HEK293 (cell line): Measurements from ENCODE around the gene KCNJ15.

Experiments used
- CTCF ChIP-seq: fragments of 450-650 bp; formaldehyde crosslinking; IDR thresholded peaks from 2 replicates; pipeline ENCODE4 v1.5.1; 2016; ENCODE audit warnings: missing biosample characterization, missing genetic modification characterization
- GLI2 ChIP-seq: fragments of 450-650 bp; formaldehyde crosslinking; IDR thresholded peaks from 2 replicates; pipeline ENCODE4; 2017; ENCODE audit warnings: missing biosample characterization, missing genetic modification characterization, low read depth, borderline replicate concordance
- SP2 ChIP-seq: fragments of 450-650 bp; formaldehyde crosslinking; IDR thresholded peaks from 2 replicates; pipeline ENCODE4 v1.5.1; 2016; ENCODE audit warnings: missing biosample characterization, missing genetic modification characterization
- SP3 ChIP-seq: fragments of 450-650 bp; formaldehyde crosslinking; IDR thresholded peaks from 2 replicates; pipeline ENCODE4 v1.5.1; 2016; ENCODE audit warnings: missing biosample characterization, missing genetic modification characterization
- WT1 ChIP-seq: fragments of 450-650 bp; formaldehyde crosslinking; IDR thresholded peaks from 2 replicates; pipeline ENCODE4 v1.5.1; 2016; ENCODE audit warnings: missing biosample characterization, missing genetic modification characterization
- ZBTB11 ChIP-seq: fragments of 450-650 bp; formaldehyde crosslinking; conservative IDR thresholded peaks from 2 replicates; pipeline ENCODE4 v1.5.1; 2016; ENCODE audit warnings: low read depth, missing biosample characterization, missing genetic modification characterization
- ZBTB21 ChIP-seq: fragments of 450-650 bp; formaldehyde crosslinking; IDR thresholded peaks from 2 replicates; pipeline ENCODE4 v1.5.1; 2017; ENCODE audit warnings: missing biosample characterization, missing genetic modification characterization
- ZNF157 ChIP-seq: fragments of 450-650 bp; formaldehyde crosslinking; IDR thresholded peaks from 2 replicates; pipeline ENCODE4 v1.5.1; 2016; ENCODE audit warnings: missing biosample characterization, missing genetic modification characterization
- ZNF184 ChIP-seq: fragments of 450-650 bp; IDR thresholded peaks from 2 replicates; pipeline ENCODE4 v1.5.1; 2018; ENCODE audit warnings: missing biosample characterization, mild to moderate bottlenecking, missing genetic modification characterization
- ZNF2 ChIP-seq: fragments of 450-650 bp; formaldehyde crosslinking; IDR thresholded peaks from 2 replicates; pipeline ENCODE4 v1.5.1; 2016; ENCODE audit warnings: missing biosample characterization, missing genetic modification characterization
- ZNF221 ChIP-seq: fragments of 450-650 bp; formaldehyde crosslinking; IDR thresholded peaks from 2 replicates; pipeline ENCODE4 v1.5.1; 2017; ENCODE audit warnings: missing biosample characterization, missing genetic modification characterization, borderline replicate concordance
- ZNF24 ChIP-seq: fragments of 450-650 bp; formaldehyde crosslinking; IDR thresholded peaks from 2 replicates; pipeline ENCODE4 v1.5.1; 2016; ENCODE audit warnings: missing biosample characterization, missing genetic modification characterization
- ZNF280C ChIP-seq: fragments of 450-650 bp; formaldehyde crosslinking; IDR thresholded peaks from 2 replicates; pipeline ENCODE4 v1.5.1; 2016; ENCODE audit warnings: missing biosample characterization, missing genetic modification characterization
- ZNF311 ChIP-seq: fragments of 450-650 bp; formaldehyde crosslinking; IDR thresholded peaks from 2 replicates; pipeline ENCODE4 v1.5.1; 2017; ENCODE audit warnings: missing biosample characterization, missing genetic modification characterization, borderline replicate concordance
- ZNF366 ChIP-seq: fragments of 450-650 bp; formaldehyde crosslinking; conservative IDR thresholded peaks from 2 replicates; pipeline ENCODE4 v1.5.1; 2016; ENCODE audit warnings: missing biosample characterization, missing genetic modification characterization
- ZNF423 ChIP-seq: fragments of 450-650 bp; formaldehyde crosslinking; IDR thresholded peaks from 2 replicates; pipeline ENCODE4 v1.5.1; 2016; ENCODE audit warnings: missing biosample characterization, missing genetic modification characterization
- ZNF555 ChIP-seq: fragments of 450-650 bp; formaldehyde crosslinking; conservative IDR thresholded peaks from 2 replicates; pipeline ENCODE4 v1.5.1; 2017; ENCODE audit warnings: missing biosample characterization, mild to moderate bottlenecking, missing genetic modification characterization, inconsistent platforms
- ZNF558 ChIP-seq: fragments of 450-650 bp; formaldehyde crosslinking; IDR thresholded peaks from 2 replicates; pipeline ENCODE4 v1.5.1; 2016; ENCODE audit warnings: missing biosample characterization, missing genetic modification characterization
- ZNF629 ChIP-seq: fragments of 450-650 bp; formaldehyde crosslinking; IDR thresholded peaks from 2 replicates; pipeline ENCODE4 v1.5.1; 2017; ENCODE audit warnings: missing biosample characterization, missing genetic modification characterization
- ZNF785 ChIP-seq: fragments of 450-650 bp; formaldehyde crosslinking; IDR thresholded peaks from 2 replicates; pipeline ENCODE4 v1.5.1; 2016; ENCODE audit warnings: missing biosample characterization, missing genetic modification characterization
- ZNF792 ChIP-seq: fragments of 450-650 bp; formaldehyde crosslinking; IDR thresholded peaks from 2 replicates; pipeline ENCODE4 v1.5.1; 2016; ENCODE audit warnings: missing biosample characterization, missing genetic modification characterization
- ZSCAN4 ChIP-seq: fragments of 450-650 bp; formaldehyde crosslinking; IDR thresholded peaks from 2 replicates; pipeline ENCODE4 v1.5.1; 2017; ENCODE audit warnings: missing biosample characterization, missing genetic modification characterization
- TF ChIP-seq, protein P1 (sequence below): fragments of 450-650 bp; formaldehyde crosslinking; IDR thresholded peaks from 2 replicates; pipeline ENCODE4 v1.5.1; 2016; ENCODE audit warnings: missing biosample characterization, missing genetic modification characterization
- TF ChIP-seq, protein P2 (sequence below): fragments of 450-650 bp; formaldehyde crosslinking; IDR thresholded peaks from 2 replicates; pipeline ENCODE4 v1.5.1; 2016; ENCODE audit warnings: missing biosample characterization, missing genetic modification characterization
- TF ChIP-seq, protein P3 (sequence below): fragments of 450-650 bp; formaldehyde crosslinking; IDR thresholded peaks from 2 replicates; pipeline ENCODE4 v1.5.1; 2016; ENCODE audit warnings: missing biosample characterization, missing genetic modification characterization

KCNJ15 gene

DNA sequence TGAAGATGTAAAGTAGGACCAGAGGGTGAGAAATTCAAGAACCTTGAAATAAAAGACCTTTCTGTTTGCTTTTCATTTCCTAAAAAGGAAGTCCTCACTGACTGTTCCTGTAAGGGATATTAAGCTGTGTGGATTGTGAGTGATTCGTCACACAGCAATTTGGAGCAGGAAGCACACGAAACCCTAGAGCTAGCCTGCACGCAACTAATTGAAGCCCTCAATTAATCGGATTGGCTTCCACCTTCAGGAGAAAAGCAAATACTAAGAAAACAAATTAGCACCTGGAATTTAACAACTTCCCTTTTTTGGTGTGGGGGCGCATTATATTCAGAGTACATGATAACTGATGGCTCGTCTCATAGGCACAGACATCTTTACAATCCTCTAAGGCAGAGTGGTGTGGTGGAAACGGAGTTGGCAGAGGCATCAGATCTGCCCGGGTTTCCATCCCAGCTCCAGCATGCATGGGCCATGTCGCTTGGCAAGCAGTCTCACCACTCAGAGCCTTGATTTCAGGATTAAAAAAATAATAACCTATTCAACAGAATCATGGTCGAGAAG, 95.2 kb downstream of the KCNJ15 start (continued):
- TF ChIP-seq, protein P1, sequence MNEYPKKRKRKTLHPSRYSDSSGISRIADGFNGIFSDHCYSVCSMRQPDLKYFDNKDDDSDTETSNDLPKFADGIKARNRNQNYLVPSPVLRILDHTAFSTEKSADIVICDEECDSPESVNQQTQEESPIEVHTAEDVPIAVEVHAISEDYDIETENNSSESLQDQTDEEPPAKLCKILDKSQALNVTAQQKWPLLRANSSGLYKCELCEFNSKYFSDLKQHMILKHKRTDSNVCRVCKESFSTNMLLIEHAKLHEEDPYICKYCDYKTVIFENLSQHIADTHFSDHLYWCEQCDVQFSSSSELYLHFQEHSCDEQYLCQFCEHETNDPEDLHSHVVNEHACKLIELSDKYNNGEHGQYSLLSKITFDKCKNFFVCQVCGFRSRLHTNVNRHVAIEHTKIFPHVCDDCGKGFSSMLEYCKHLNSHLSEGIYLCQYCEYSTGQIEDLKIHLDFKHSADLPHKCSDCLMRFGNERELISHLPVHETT (tag by site-specific recombination), result peak; percentile 11; the same call in 1 of the 2 replicates
- TF ChIP-seq ZNF311 (tag by site-specific recombination) (no peak), ZNF555 (no peak), ZNF629 (tag by site-specific recombination) (peak; percentile 70), ZNF280C (no peak), SP3 (tag by site-specific recombination) (0 out of 2 replicates have a peak, but pooled peaks have one; percentile 7), ZNF558 (tag by site-specific recombination) (no peak), WT1 (tag by site-specific recombination) (peak; percentile 91), ZNF2 (tag by site-specific recombination) (no peak), ZBTB21 (no peak), ZNF184 (tag by site-specific recombination) (peak; percentile 86), ZSCAN4 (tag by site-specific recombination) (no peak), GLI2 (tag by site-specific recombination) (no peak), ZNF785 (tag by site-specific recombination) (no peak), ZBTB11 (tag by site-specific recombination) (no peak), SP2 (tag by site-specific recombination) (no peak), ZNF423 (tag by site-specific recombination) (no peak), ZNF157 (tag by site-specific recombination) (no peak), CTCF (tag by site-specific recombination) (no peak), ZNF792 (tag by site-specific recombination) (no peak), ZNF221 (tag by site-specific recombination) (no peak), ZNF366 (tag by site-specific recombination) (peak; percentile 77), ZNF24 (tag by site-specific recombination) (0 out of 2 replicates have a peak, but pooled peaks have one; percentile 32)
- TF ChIP-seq, protein P2, sequence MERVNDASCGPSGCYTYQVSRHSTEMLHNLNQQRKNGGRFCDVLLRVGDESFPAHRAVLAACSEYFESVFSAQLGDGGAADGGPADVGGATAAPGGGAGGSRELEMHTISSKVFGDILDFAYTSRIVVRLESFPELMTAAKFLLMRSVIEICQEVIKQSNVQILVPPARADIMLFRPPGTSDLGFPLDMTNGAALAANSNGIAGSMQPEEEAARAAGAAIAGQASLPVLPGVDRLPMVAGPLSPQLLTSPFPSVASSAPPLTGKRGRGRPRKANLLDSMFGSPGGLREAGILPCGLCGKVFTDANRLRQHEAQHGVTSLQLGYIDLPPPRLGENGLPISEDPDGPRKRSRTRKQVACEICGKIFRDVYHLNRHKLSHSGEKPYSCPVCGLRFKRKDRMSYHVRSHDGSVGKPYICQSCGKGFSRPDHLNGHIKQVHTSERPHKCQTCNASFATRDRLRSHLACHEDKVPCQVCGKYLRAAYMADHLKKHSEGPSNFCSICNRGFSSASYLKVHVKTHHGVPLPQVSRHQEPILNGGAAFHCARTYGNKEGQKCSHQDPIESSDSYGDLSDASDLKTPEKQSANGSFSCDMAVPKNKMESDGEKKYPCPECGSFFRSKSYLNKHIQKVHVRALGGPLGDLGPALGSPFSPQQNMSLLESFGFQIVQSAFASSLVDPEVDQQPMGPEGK (tag by site-specific recombination), result 0 out of 2 replicates have a peak, but pooled peaks have one; percentile 36
- TF ChIP-seq, protein P3, sequence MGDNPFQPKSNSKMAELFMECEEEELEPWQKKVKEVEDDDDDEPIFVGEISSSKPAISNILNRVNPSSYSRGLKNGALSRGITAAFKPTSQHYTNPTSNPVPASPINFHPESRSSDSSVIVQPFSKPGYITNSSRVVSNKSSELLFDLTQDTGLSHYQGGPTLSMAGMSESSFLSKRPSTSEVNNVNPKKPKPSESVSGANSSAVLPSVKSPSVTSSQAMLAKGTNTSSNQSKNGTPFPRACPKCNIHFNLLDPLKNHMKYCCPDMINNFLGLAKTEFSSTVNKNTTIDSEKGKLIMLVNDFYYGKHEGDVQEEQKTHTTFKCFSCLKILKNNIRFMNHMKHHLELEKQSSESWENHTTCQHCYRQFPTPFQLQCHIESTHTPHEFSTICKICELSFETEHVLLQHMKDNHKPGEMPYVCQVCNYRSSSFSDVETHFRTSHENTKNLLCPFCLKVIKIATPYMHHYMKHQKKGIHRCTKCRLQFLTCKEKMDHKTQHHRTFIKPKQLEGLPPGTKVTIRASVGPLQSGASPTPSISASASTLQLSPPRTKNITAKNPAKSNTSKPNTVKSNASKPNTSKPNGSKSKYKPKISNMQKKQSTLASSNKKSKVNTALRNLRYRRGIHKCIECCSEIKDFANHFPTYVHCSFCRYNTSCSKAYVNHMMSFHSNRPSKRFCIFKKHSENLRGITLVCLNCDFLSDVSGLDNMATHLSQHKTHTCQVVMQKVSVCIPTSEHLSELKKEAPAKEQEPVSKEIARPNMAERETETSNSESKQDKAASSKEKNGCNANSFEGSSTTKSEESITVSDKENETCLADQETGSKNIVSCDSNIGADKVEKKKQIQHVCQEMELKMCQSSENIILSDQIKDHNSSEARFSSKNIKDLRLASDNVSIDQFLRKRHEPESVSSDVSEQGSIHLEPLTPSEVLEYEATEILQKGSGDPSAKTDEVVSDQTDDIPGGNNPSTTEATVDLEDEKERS (tag by site-specific recombination), result peak; percentile 18; the same call in 1 of the 2 replicates
